ENCODE data around the gene RPEL1. TPM values are rescaled to one million over a fixed set of nuclear protein-coding genes. Genes with fewer than 3 reads are reported as not detected.

The RPEL1 gene
- total RNA-seq, 5 donors from 2014 or later (not counting 1 experiment from before 2014, with no cell fraction given): not detected

- peaks cover 0 to 2% (median 0%) of the 10 kb centered on the region in 3 donors for H3K4me1 Mint-ChIP-seq
- no peaks in the 10 kb centered on the region for H3K27me3 Mint-ChIP-seq
- WGBS (ENCODE audit: insufficient coverage): 100% methylated on average over 2 of the region's 4 CpGs
- no peaks in the 10 kb centered on the region for H3K9me3 ChIP-seq
- POLR2A ChIA-PET: no interaction called here
- no peak overlapping the region for H3K4me3 Mint-ChIP-seq
- DNase-seq (no peak), ATAC-seq (replicated peaks in 1 of 4) (no peak)
- no peaks in the 10 kb centered on the region for H3K36me3 Mint-ChIP-seq
- CTCF ChIA-PET: interaction anchor here (0.6 to 0.9 kb wide), 4 partner anchors 16 to 395 kb away, joined by 3 to 4 read pairs (median 4); no protein-coding TSS in a partner anchor
- H3K36me3 ChIP-seq (ENCODE audit: control insufficient read depth in 2 of 2, extremely low read depth in 1 of 2, insufficient read depth in 1 of 2, low read length in 1 of 2): no peaks in the 10 kb centered on the region
- no peak overlapping the region for H3K27ac ChIP-seq (ENCODE audit: low read length)
- H3K27ac Mint-ChIP-seq: no peak overlapping the region
- no peaks in the 10 kb centered on the region for H3K9me3 Mint-ChIP-seq
- H3K4me1 ChIP-seq (ENCODE audit: control insufficient read depth in 1 of 2, extremely low read depth in 1 of 2, insufficient read depth in 2 of 2, low read length in 2 of 2): no peaks in the 10 kb centered on the region
- no peak overlapping the region for H3K4me3 ChIP-seq (ENCODE audit: control insufficient read depth in 1 of 2, extremely low read depth in 1 of 2, low read length in 1 of 2)
- H3K27me3 ChIP-seq (replicated peaks in 1 of 2; ENCODE audit: control insufficient read depth in 2 of 2, extremely low read depth in 1 of 2, insufficient read depth in 2 of 2, low read length in 1 of 2): no peaks in the 10 kb centered on the region
These were observed 14.6 kb upstream of the RPEL1 start for GRCh38 chr10:103231047-103231551.

- Mint-ChIP-seq H3K4me1 (peaks cover 0 to 2% (median 0%) of the 10 kb centered on the region in 3 donors), H3K27me3 (no peaks in the 10 kb centered on the region), H3K36me3 (no peaks in the 10 kb centered on the region), H3K9me3 (no peaks in the 10 kb centered on the region), H3K27ac (no peak overlapping the region), H3K4me3 (no peak overlapping the region)
- ATAC-seq (replicated peaks in 1 of 4): no peak
- Histone ChIP-seq H3K4me1 (ENCODE audit: control insufficient read depth in 1 of 2, extremely low read depth in 1 of 2, insufficient read depth in 2 of 2, low read length in 2 of 2) (no peaks in the 10 kb centered on the region), H3K27ac (ENCODE audit: low read length) (no peak overlapping the region), H3K9me3 (no peaks in the 10 kb centered on the region), H3K27me3 (replicated peaks in 1 of 2; ENCODE audit: control insufficient read depth in 2 of 2, extremely low read depth in 1 of 2, insufficient read depth in 2 of 2, low read length in 1 of 2) (no peaks in the 10 kb centered on the region), H3K4me3 (ENCODE audit: control insufficient read depth in 1 of 2, extremely low read depth in 1 of 2, low read length in 1 of 2) (no peak overlapping the region), H3K36me3 (ENCODE audit: control insufficient read depth in 2 of 2, extremely low read depth in 1 of 2, insufficient read depth in 1 of 2, low read length in 1 of 2) (no peaks in the 10 kb centered on the region)
- no peak for DNase-seq
- POLR2A ChIA-PET: interaction anchor here in 1 of 2 donors (0.5 kb wide), 1 partner anchor 41 kb away, joined by 3 read pairs; no protein-coding TSS in a partner anchor
- WGBS (ENCODE audit: insufficient coverage): 83% methylated on average over 1 of the region's 3 CpGs
- CTCF ChIA-PET: no interaction called here
These were observed 13.5 kb upstream of the RPEL1 start for GRCh38 chr10:103232131-103232673.

GRCh38 chr10:103232772-103233488, 12.8 kb upstream of the RPEL1 start:
- no peaks in the 10 kb centered on the region for H3K9me3 Mint-ChIP-seq

GRCh38 chr10:103235775-103236174, 9.9 kb upstream of the RPEL1 start:
- DNase-seq (no peak), ATAC-seq (replicated peaks in 1 of 4) (no peak)
- Mint-ChIP-seq H3K9me3 (no peaks in the 10 kb centered on the region), H3K27me3 (no peaks in the 10 kb centered on the region), H3K36me3 (no peaks in the 10 kb centered on the region), H3K4me3 (no peak overlapping the region), H3K27ac (no peak overlapping the region), H3K4me1 (peaks cover 6 to 9% (median 7%) of the 10 kb centered on the region in 3 donors)
- Histone ChIP-seq H3K4me3 (ENCODE audit: control insufficient read depth in 1 of 2, extremely low read depth in 1 of 2, low read length in 1 of 2) (no peak overlapping the region), H3K9me3 (no peaks in the 10 kb centered on the region), H3K27me3 (replicated peaks in 1 of 2; ENCODE audit: control insufficient read depth in 2 of 2, extremely low read depth in 1 of 2, insufficient read depth in 2 of 2, low read length in 1 of 2) (no peaks in the 10 kb centered on the region), H3K27ac (ENCODE audit: low read length) (no peak overlapping the region), H3K36me3 (ENCODE audit: control insufficient read depth in 2 of 2, extremely low read depth in 1 of 2, insufficient read depth in 1 of 2, low read length in 1 of 2) (no peaks in the 10 kb centered on the region), H3K4me1 (ENCODE audit: control insufficient read depth in 1 of 2, extremely low read depth in 1 of 2, insufficient read depth in 2 of 2, low read length in 2 of 2) (peaks cover 0 to 5% of the 10 kb centered on the region in 2 experiments)
- POLR2A ChIA-PET: interaction anchor here in 1 of 2 donors (0.7 kb wide), 1 partner anchor 848 kb away, joined by 7 read pairs; no protein-coding TSS in a partner anchor
- WGBS (ENCODE audit: insufficient coverage): 100% methylated on average over 1 of the region's 2 CpGs
- CTCF ChIA-PET: no interaction called here

More at GRCh38 chr10:103232772-103233488, 12.8 kb upstream of the RPEL1 start:
- Mint-ChIP-seq H3K4me1 (peaks cover 0 to 2% (median 0%) of the 10 kb centered on the region in 3 donors), H3K36me3 (no peaks in the 10 kb centered on the region), H3K27ac (no peak overlapping the region), H3K4me3 (no peak overlapping the region), H3K27me3 (no peaks in the 10 kb centered on the region)
- WGBS (ENCODE audit: insufficient coverage): 33% methylated on average over 3 of the region's 7 CpGs
- Histone ChIP-seq H3K4me1 (ENCODE audit: control insufficient read depth in 1 of 2, extremely low read depth in 1 of 2, insufficient read depth in 2 of 2, low read length in 2 of 2) (no peaks in the 10 kb centered on the region), H3K27me3 (replicated peaks in 1 of 2; ENCODE audit: control insufficient read depth in 2 of 2, extremely low read depth in 1 of 2, insufficient read depth in 2 of 2, low read length in 1 of 2) (no peaks in the 10 kb centered on the region), H3K27ac (ENCODE audit: low read length) (no peak overlapping the region), H3K36me3 (ENCODE audit: control insufficient read depth in 2 of 2, extremely low read depth in 1 of 2, insufficient read depth in 1 of 2, low read length in 1 of 2) (no peaks in the 10 kb centered on the region), H3K9me3 (no peaks in the 10 kb centered on the region), H3K4me3 (ENCODE audit: control insufficient read depth in 1 of 2, extremely low read depth in 1 of 2, low read length in 1 of 2) (no peak overlapping the region)
- ChIA-PET POLR2A (no interaction called here), CTCF (no interaction called here)
- ATAC-seq (replicated peaks in 1 of 4) (no peak), DNase-seq (no peak)

- Mint-ChIP-seq H3K9me3 (no peaks in the 10 kb centered on the region), H3K27ac (no peak overlapping the region)
- WGBS (ENCODE audit: insufficient coverage): 95% methylated on average over 6 of the region's 11 CpGs
These were observed 7.0 kb upstream of the RPEL1 start for GRCh38 chr10:103238506-103239252.

More at GRCh38 chr10:103238506-103239252, 7.0 kb upstream of the RPEL1 start:
- Histone ChIP-seq H3K9me3 (no peaks in the 10 kb centered on the region), H3K27ac (ENCODE audit: low read length) (no peak overlapping the region), H3K4me1 (ENCODE audit: control insufficient read depth in 1 of 2, extremely low read depth in 1 of 2, insufficient read depth in 2 of 2, low read length in 2 of 2) (peaks cover 0 to 5% of the 10 kb centered on the region in 2 experiments), H3K36me3 (ENCODE audit: control insufficient read depth in 2 of 2, extremely low read depth in 1 of 2, insufficient read depth in 1 of 2, low read length in 1 of 2) (no peaks in the 10 kb centered on the region), H3K27me3 (replicated peaks in 1 of 2; ENCODE audit: control insufficient read depth in 2 of 2, extremely low read depth in 1 of 2, insufficient read depth in 2 of 2, low read length in 1 of 2) (no peaks in the 10 kb centered on the region), H3K4me3 (ENCODE audit: control insufficient read depth in 1 of 2, extremely low read depth in 1 of 2, low read length in 1 of 2) (no peak overlapping the region)
- Mint-ChIP-seq H3K27me3 (no peaks in the 10 kb centered on the region), H3K36me3 (no peaks in the 10 kb centered on the region), H3K4me3 (no peak overlapping the region), H3K4me1 (peaks cover 6 to 7% (median 6%) of the 10 kb centered on the region in 3 donors)
- DNase-seq: no peak
- POLR2A ChIA-PET: interaction anchor here (0.7 to 0.8 kb wide), 2 partner anchors 121 to 1124 kb away, joined by 4 to 6 read pairs; no protein-coding TSS in a partner anchor
- ATAC-seq (replicated peaks in 1 of 4): no peak
- CTCF ChIA-PET: interaction anchor here (0.6 to 1.5 kb wide), 5 partner anchors 9 to 898 kb away, joined by 5 to 6 read pairs (median 5); no protein-coding TSS in a partner anchor

Data from T-cell (primary cell).